ENCODE results near the gene CSKMT. TPM values are rescaled to one million over a fixed set of nuclear protein-coding genes. Genes with fewer than 3 reads are reported as not detected.
"Not testable (repeated sequence)": the region's sequence is repeated elsewhere in the genome, so short reads cannot be mapped to it uniquely, and the experiment has no call there.

Gene CSKMT, protein sequence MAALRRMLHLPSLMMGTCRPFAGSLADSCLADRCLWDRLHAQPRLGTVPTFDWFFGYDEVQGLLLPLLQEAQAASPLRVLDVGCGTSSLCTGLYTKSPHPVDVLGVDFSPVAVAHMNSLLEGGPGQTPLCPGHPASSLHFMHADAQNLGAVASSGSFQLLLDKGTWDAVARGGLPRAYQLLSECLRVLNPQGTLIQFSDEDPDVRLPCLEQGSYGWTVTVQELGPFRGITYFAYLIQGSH
- polyA plus RNA-seq (2013, experiment 1 of 2), result 7.8 TPM
- polyA plus RNA-seq (2013, experiment 2 of 2), result 6.6 TPM

DNA sequence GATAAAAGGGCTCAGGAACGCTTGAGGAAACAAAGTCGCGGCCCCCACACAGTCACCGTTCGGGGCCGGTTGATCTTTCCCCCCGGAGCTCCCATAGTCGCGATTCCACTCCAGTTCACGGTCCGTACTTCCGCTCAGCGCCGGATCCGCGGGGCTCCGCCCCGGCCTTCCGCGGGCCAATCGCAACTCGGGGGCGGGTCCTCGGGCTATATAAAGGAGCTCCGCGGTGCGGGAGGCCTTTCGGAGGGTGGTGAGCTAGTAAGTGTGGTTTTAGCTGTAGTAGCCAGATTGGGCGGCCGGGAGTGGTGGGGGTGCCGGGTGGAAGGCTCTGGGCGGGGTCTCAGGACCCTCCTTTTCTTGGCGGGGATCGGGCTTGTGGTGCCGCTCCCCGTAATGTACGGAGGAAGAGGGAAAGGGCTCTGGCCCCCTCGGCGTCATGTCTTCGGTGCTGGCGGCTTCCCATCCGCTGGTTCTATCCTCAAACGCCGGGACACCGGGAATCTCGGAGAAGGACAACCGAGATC is at the start of gene CSKMT, which contains the start of gene C11orf98:
Gene CSKMT (plus strand): TSS at position 238 of the 524 bp plus-strand sequence. CDS start 568 bp downstream, outside the sequence.
Gene C11orf98 (minus strand): TSS at position 136 of the 524 bp plus-strand sequence. CDS start 41 bp downstream, at position 95.
- Histone ChIP-seq H3K27me3 (ENCODE audit: control insufficient read depth in 1 of 2, insufficient read depth in 1 of 2, low read length in 2 of 2) (no peaks in the 10 kb centered on the region), H2BK120ac (ENCODE audit: low read depth, low read length) (peak within 1 kb of the TSS; percentile 54), H3K23ac (ENCODE audit: low read length in 2 of 2) (peak within 1 kb of the TSS in 1 of 2 experiments; percentile 89), H3K9ac (ENCODE audit: low read length) (peak within 1 kb of the TSS; percentile 95), H2AK5ac (ENCODE audit: low read length, severe bottlenecking) (no peak within 1 kb of the TSS), H3K18ac (ENCODE audit: low read depth in 1 of 2, low read length in 2 of 2) (peak within 1 kb of the TSS; percentile 83 to 96), H3K4me2 (ENCODE audit: low read length, poor library complexity, severe bottlenecking) (peak within 1 kb of the TSS; percentile 82), H3K4me1 (ENCODE audit: control insufficient read depth, insufficient read depth, low read depth, low read length) (peaks cover 11% of the 10 kb centered on the region), H3K9me3 (ENCODE audit: control insufficient read depth, low read length) (no peaks in the 10 kb centered on the region), H3K14ac (ENCODE audit: low read length in 2 of 2) (peak within 1 kb of the TSS in 1 of 2 experiments; percentile 68), H2AFZ (ENCODE audit: low read depth, low read length) (peak within 1 kb of the TSS; percentile 77), H2BK15ac (ENCODE audit: low read depth, poor library complexity, severe bottlenecking) (peak within 1 kb of the TSS; percentile 94), H3K27ac (ENCODE audit: low read length, poor library complexity, severe bottlenecking) (peak within 1 kb of the TSS; percentile 97), H2BK5ac (ENCODE audit: low read depth, low read length, poor library complexity, severe bottlenecking) (peak within 1 kb of the TSS; percentile 77), H2BK12ac (ENCODE audit: low read length in 2 of 2) (no peak within 1 kb of the TSS), H3K36me3 (ENCODE audit: control insufficient read depth in 1 of 2, insufficient read depth in 2 of 2, low read depth in 1 of 2, low read length in 2 of 2) (peaks cover 26 to 42% of the 10 kb centered on the region in 2 experiments), H3K79me1 (replicated peaks; ENCODE audit: low read length, poor library complexity, severe bottlenecking) (peaks cover 13% of the 10 kb centered on the region), H3K4ac (ENCODE audit: low read depth in 1 of 2, low read length in 2 of 2) (peak within 1 kb of the TSS; percentile 35 to 65), H3K4me3 (ENCODE audit: insufficient read depth in 1 of 2, low read depth in 1 of 2, low read length in 2 of 2) (peak within 1 kb of the TSS; percentile 81 to 94), H4K8ac (ENCODE audit: low read length) (peak within 1 kb of the TSS; percentile 69), H4K91ac (ENCODE audit: low read length) (peak within 1 kb of the TSS; percentile 85)
- DNase-seq, result peak; percentile 95
- WGBS, result under 1% methylated on average over 43 of the region's 47 CpGs

DNA sequence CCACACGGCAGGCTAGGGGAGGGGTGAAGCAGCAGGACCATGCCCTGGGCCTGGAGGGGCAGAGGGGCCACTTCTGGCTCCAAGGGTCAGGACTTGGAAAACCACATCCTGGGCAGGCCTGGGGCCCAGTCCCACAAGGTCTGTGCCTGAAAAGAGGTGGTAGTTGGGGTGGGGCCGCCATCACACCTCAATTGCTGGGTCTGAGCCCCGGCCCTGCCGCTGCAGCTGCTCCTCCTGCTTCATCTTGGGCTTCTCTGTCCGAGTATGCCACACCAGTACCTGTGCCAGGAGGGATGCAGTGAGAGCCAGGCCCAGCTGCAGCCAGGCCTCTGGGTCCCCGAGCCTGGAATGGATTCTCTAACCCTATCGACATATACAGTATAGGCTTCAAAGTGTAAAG is 49.6 kb upstream of the CSKMT start:
- H3K79me1 ChIP-seq (replicated peaks; ENCODE audit: low read length, poor library complexity, severe bottlenecking), result peaks cover 14% of the 10 kb centered on the region
- H3K9me3 ChIP-seq (ENCODE audit: control insufficient read depth, low read length), result no peaks in the 10 kb centered on the region
- H3K23ac ChIP-seq (ENCODE audit: low read length in 2 of 2), result no peak overlapping the region
- H2AFZ ChIP-seq (ENCODE audit: low read depth, low read length), result no peak overlapping the region
- H2BK5ac ChIP-seq (ENCODE audit: low read depth, low read length, poor library complexity, severe bottlenecking), result no peak overlapping the region
- H3K9ac ChIP-seq (ENCODE audit: low read length), result no peak overlapping the region
- H3K18ac ChIP-seq (ENCODE audit: low read depth in 1 of 2, low read length in 2 of 2), result no peak overlapping the region
- no peak overlapping the region for H3K4ac ChIP-seq (ENCODE audit: low read depth in 1 of 2, low read length in 2 of 2)
- H3K27me3 ChIP-seq (ENCODE audit: control insufficient read depth in 1 of 2, insufficient read depth in 1 of 2, low read length in 2 of 2), result no peaks in the 10 kb centered on the region
- no peak overlapping the region for H2BK15ac ChIP-seq (ENCODE audit: low read depth, poor library complexity, severe bottlenecking)
- H3K4me2 ChIP-seq (ENCODE audit: low read length, poor library complexity, severe bottlenecking), result no peak overlapping the region
- DNase-seq, result no peak
- no peak overlapping the region for H2AK5ac ChIP-seq (ENCODE audit: low read length, severe bottlenecking)
- H3K36me3 ChIP-seq (ENCODE audit: control insufficient read depth in 1 of 2, insufficient read depth in 2 of 2, low read depth in 1 of 2, low read length in 2 of 2), result peaks cover 34 to 43% of the 10 kb centered on the region in 2 experiments
- no peak overlapping the region for H2BK12ac ChIP-seq (ENCODE audit: low read length in 2 of 2)
- WGBS, result 91% methylated on average over 7 of the region's 7 CpGs
- H3K14ac ChIP-seq (ENCODE audit: low read length in 2 of 2), result no peak overlapping the region
- no peak overlapping the region for H3K27ac ChIP-seq (ENCODE audit: low read length, poor library complexity, severe bottlenecking)
- no peak overlapping the region for H3K4me3 ChIP-seq (ENCODE audit: insufficient read depth in 1 of 2, low read depth in 1 of 2, low read length in 2 of 2)
- H4K8ac ChIP-seq (ENCODE audit: low read length), result no peak overlapping the region
- H2BK120ac ChIP-seq (ENCODE audit: low read depth, low read length), result no peak overlapping the region
- peaks cover 25% of the 10 kb centered on the region for H3K4me1 ChIP-seq (ENCODE audit: control insufficient read depth, insufficient read depth, low read depth, low read length)
- peak overlapping the region; percentile 78 for H4K91ac ChIP-seq (ENCODE audit: low read length)

DNA sequence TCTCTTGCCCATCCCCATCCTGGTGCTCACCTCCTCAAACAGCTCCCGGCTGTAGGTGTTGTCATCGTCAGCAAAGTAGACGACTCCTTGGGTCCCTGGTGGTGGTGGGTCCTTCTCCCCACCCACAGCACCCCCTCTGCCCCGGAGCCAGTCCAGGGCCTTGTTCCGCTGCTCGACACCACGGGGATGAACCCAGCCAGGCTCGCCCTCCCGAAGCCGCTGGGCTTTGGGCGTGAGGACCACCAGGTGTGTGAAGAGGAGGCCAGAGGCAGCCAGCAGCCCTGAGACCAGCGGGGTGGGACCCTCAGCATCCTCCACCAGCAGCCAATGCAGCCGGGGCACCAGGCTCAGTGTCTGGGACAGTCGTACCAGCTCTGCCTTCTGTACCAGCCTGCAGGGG is 48.2 kb upstream of the CSKMT start:
- H2BK120ac ChIP-seq (ENCODE audit: low read depth, low read length); H3K79me1 ChIP-seq (replicated peaks; ENCODE audit: low read length, poor library complexity, severe bottlenecking); H3K4me3 ChIP-seq (ENCODE audit: insufficient read depth in 1 of 2, low read depth in 1 of 2, low read length in 2 of 2); H3K4ac ChIP-seq (ENCODE audit: low read depth in 1 of 2, low read length in 2 of 2); H3K18ac ChIP-seq (ENCODE audit: low read depth in 1 of 2, low read length in 2 of 2); H4K8ac ChIP-seq (ENCODE audit: low read length); H3K9me3 ChIP-seq (ENCODE audit: control insufficient read depth, low read length); H3K27ac ChIP-seq (ENCODE audit: low read length, poor library complexity, severe bottlenecking); H2BK15ac ChIP-seq (ENCODE audit: low read depth, poor library complexity, severe bottlenecking); H3K4me2 ChIP-seq (ENCODE audit: low read length, poor library complexity, severe bottlenecking); H4K91ac ChIP-seq (ENCODE audit: low read length); H3K9ac ChIP-seq (ENCODE audit: low read length); H3K23ac ChIP-seq (ENCODE audit: low read length in 2 of 2); H3K27me3 ChIP-seq (ENCODE audit: control insufficient read depth in 1 of 2, insufficient read depth in 1 of 2, low read length in 2 of 2); H2BK5ac ChIP-seq (ENCODE audit: low read depth, low read length, poor library complexity, severe bottlenecking); DNase-seq; H2AFZ ChIP-seq (ENCODE audit: low read depth, low read length); H2AK5ac ChIP-seq (ENCODE audit: low read length, severe bottlenecking); H3K14ac ChIP-seq (ENCODE audit: low read length in 2 of 2): not testable (repeated sequence)
- Histone ChIP-seq H3K4me1 (ENCODE audit: control insufficient read depth, insufficient read depth, low read depth, low read length) (peaks cover 18% of the 10 kb centered on the region), H2BK12ac (ENCODE audit: low read length in 2 of 2) (peak overlapping the region in 1 of 2 experiments; percentile 15), H3K36me3 (ENCODE audit: control insufficient read depth in 1 of 2, insufficient read depth in 2 of 2, low read depth in 1 of 2, low read length in 2 of 2) (peaks cover 31 to 37% of the 10 kb centered on the region in 2 experiments)
- 98% methylated on average over 10 of the region's 14 CpGs for WGBS

DNA sequence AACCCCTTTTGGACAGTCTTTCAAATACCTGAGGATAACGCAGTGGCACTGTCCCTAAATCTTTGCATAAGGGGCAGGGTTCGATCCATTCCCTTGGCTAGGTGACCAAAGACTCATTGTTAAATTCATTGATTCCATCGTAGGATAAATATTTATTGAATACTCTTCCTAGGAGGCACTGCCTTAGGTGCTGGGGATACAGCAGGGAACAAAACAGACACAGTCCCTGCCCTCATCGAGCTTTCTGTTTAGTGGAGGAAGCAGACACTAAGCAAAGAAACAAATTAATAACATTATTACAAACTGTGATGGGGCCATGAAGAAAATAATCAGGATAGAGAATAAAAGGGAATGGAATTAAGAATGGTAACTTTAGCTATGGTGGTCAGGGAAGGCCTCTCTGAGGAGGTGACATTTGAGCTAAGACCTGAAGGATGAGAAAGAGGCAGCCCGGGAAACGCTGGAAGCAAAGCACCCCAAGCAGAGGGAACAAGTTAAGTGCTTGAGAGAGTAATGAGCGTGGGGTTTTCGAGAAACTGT is 44.0 kb upstream of the CSKMT start:
- Histone ChIP-seq H2BK5ac (ENCODE audit: low read depth, low read length, poor library complexity, severe bottlenecking) (no peak overlapping the region), H3K36me3 (ENCODE audit: control insufficient read depth in 1 of 2, insufficient read depth in 2 of 2, low read depth in 1 of 2, low read length in 2 of 2) (peaks cover 35 to 42% of the 10 kb centered on the region in 2 experiments), H3K9me3 (ENCODE audit: control insufficient read depth, low read length) (no peaks in the 10 kb centered on the region), H3K27me3 (ENCODE audit: control insufficient read depth in 1 of 2, insufficient read depth in 1 of 2, low read length in 2 of 2) (no peaks in the 10 kb centered on the region), H2AFZ (ENCODE audit: low read depth, low read length) (no peak overlapping the region), H3K4me1 (ENCODE audit: control insufficient read depth, insufficient read depth, low read depth, low read length) (peaks cover 3% of the 10 kb centered on the region), H3K27ac (ENCODE audit: low read length, poor library complexity, severe bottlenecking) (peak overlapping the region; percentile 53), H3K79me1 (replicated peaks; ENCODE audit: low read length, poor library complexity, severe bottlenecking) (peaks cover 6% of the 10 kb centered on the region), H3K23ac (ENCODE audit: low read length in 2 of 2) (no peak overlapping the region), H4K8ac (ENCODE audit: low read length) (no peak overlapping the region), H3K4ac (ENCODE audit: low read depth in 1 of 2, low read length in 2 of 2) (peak overlapping the region; percentile 42 to 73), H2BK12ac (ENCODE audit: low read length in 2 of 2) (no peak overlapping the region), H2AK5ac (ENCODE audit: low read length, severe bottlenecking) (peak overlapping the region; percentile 85), H3K4me3 (ENCODE audit: insufficient read depth in 1 of 2, low read depth in 1 of 2, low read length in 2 of 2) (peak overlapping the region; percentile 59 to 90), H2BK15ac (ENCODE audit: low read depth, poor library complexity, severe bottlenecking) (no peak overlapping the region), H2BK120ac (ENCODE audit: low read depth, low read length) (no peak overlapping the region), H3K18ac (ENCODE audit: low read depth in 1 of 2, low read length in 2 of 2) (peak overlapping the region; percentile 5 to 85), H3K14ac (ENCODE audit: low read length in 2 of 2) (peak overlapping the region in 1 of 2 experiments; percentile 61), H4K91ac (ENCODE audit: low read length) (no peak overlapping the region), H3K9ac (ENCODE audit: low read length) (peak overlapping the region; percentile 91), H3K4me2 (ENCODE audit: low read length, poor library complexity, severe bottlenecking) (peak overlapping the region; percentile 44)
- 40% methylated on average over 7 of the region's 8 CpGs for WGBS
- no peak for DNase-seq

Measured in mesenchymal stem cell (in vitro differentiated cells and primary cell).